HG02798 (cell line): ENCODE measurements around the gene BAZ2B.

Source experiments
- ATAC-seq: cut with Tn5 transposase; IDR thresholded peaks from one replicate; pipeline ENCODE4 v1.9.1; 2021; ENCODE audit warnings: mild to moderate bottlenecking; ENCODE audit not compliant: unreplicated experiment, poor library complexity

The BAZ2B gene

DNA sequence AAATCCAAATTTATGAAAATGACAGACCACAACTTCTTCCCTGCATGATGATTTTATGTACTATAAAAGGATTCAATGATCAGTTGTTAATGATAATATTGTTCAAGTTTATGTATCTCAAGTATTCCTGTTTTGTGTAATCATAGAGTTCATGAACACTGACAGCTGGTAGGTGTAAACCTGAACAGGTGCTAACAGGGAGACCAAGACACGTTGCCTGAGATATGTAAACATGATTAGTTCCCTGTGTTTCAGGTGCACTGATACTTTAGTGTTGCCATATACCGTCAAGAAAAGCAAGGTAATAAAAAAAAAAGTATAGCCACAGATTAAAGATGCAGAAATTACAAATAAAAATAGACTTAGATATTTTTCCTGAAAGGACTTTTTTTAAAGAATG, 131.8 kb downstream of the BAZ2B start:
- no peak for ATAC-seq

DNA sequence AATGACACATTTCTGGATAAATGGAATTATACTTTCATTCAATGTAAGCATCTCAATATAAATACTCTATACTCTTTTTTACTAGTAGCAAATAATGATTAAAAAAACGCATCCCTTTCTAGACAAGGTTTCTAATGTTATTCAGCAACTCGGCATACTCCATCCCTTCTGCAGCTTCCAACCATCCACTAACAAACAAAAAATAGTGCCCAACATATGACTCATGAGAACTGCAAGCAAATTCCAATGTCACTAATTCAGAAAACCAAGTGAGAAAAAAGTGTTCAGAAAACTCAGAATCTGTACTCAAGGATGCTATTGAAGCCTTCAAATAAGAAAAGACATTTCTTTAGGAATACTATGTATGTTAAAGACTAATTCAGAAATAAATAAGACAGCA, 140.0 kb downstream of the BAZ2B start:
- no peak for ATAC-seq

DNA sequence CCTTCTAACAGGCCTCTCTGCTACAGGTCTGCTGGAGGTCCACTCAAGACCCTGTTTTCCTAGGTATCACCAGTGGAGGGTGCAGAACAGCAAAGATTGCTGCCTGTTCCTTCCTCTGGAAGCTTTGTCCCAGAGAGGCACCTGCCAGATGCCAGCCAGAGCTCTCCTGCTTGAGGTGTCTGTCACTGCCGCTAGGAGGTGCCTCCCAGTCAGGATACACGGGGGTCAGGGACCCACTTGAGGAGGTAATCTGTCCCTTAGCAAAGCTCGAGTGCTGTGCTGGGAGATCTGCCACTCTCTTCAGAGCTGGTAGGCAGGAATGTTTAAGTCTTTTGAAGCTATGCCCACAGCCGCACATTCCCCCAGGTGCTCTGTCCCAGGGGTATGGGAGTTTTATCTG, 140.6 kb downstream of the BAZ2B start:
- ATAC-seq: no peak

DNA sequence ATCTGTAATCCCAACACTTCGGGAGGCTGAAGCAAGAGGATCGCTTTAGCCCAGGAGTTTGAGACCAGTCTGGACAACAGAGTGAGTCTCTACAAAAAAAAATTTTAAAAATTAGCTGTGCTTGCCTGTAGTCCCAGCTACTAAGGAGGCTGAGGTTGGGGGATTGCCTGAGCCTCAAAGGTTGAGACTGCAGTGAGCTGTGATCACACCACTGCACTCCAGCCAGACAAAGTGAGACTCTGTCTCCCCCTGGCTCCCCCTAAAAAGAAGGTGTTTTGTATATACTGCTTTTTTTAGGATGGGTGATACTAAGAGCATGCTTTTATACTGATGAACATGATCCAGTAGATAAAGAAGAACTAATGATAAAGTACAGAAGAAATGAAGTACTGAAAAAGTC, 145.0 kb downstream of the BAZ2B start:
- no peak for ATAC-seq

DNA sequence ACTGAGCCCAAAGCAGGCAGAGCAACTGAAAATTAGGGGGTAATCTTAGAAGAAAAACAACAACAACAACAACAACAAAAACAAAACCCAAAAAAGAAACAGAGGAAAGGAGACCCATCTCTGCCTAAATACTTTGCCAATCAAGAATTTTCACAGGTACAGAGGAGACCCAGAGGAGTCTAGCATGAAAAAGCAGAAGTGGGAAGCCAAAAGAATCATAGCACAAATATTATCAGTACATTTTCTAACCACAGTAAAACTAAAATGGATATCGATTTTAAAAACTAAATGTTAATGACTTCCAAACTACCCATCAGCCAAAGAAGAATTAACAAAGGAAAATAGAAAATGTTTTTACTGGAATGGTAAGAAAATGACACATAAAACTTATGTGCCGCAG, 148.1 kb downstream of the BAZ2B start:
- ATAC-seq: no peak

GRCh38 chr2:159462961-159463360, 153.4 kb downstream of the BAZ2B start:
- ATAC-seq: no peak

- no peak for ATAC-seq
Measured at GRCh38 chr2:159462201-159462785, 154.1 kb downstream of the BAZ2B start.

DNA sequence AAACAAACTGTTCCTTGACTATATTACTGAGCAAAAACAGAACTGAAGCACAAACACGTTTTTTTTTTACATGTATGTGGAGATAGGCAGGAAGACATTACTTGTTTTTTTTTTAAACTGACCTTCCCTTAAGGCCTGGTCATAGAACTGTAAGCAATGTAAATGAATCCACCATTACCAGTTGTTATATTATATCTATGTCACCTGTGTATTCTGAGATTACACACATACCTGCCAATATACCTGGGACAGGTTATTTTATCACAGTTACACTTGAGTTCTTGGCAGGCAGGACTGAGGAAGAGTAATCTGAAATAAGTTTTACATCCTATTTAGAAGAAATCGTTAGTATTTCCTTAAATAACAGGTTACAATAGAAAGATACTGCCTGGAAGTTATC, 155.3 kb downstream of the BAZ2B start:
- ATAC-seq: no peak

DNA sequence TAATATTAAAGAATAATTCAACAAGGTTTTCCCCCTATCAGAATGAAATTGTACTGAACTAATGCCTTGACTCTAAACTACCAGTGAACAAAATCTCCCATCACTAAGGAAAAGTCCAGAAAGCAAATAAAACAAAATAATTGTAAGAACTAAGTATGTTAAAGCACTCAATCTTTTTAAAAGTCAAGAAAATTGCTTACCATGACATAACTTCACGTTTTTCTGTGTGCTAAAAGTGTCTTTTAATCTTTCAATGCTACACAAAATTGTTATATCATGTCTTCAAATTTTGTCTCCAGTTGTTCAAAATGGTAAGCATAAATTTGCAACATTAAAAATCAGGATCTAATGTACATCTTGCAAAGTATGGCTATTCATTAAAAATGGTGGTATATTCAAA, 156.1 kb downstream of the BAZ2B start:
- ATAC-seq: no peak

GRCh38 chr2:159459279-159459678, 157.1 kb downstream of the BAZ2B start:
- no peak for ATAC-seq

DNA sequence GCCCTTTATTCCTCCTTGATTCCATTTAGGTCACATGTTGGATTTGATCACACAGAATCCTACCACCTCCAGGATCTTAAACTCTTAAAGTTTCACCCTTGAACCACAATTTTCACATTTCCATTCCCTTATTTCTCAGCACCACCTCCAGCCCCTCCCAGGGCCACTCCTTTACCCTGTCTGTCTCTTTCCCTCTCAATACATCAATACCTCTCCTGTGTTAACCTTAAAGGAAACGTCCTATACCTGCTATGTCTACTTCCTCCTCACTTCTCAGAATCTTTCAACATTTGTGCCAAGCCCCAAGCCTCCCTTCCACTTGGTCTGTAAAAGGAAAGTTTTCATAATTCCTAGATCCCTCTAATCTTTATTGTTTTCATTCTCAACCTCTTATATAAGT, 158.8 kb downstream of the BAZ2B start:
- no peak for ATAC-seq

DNA sequence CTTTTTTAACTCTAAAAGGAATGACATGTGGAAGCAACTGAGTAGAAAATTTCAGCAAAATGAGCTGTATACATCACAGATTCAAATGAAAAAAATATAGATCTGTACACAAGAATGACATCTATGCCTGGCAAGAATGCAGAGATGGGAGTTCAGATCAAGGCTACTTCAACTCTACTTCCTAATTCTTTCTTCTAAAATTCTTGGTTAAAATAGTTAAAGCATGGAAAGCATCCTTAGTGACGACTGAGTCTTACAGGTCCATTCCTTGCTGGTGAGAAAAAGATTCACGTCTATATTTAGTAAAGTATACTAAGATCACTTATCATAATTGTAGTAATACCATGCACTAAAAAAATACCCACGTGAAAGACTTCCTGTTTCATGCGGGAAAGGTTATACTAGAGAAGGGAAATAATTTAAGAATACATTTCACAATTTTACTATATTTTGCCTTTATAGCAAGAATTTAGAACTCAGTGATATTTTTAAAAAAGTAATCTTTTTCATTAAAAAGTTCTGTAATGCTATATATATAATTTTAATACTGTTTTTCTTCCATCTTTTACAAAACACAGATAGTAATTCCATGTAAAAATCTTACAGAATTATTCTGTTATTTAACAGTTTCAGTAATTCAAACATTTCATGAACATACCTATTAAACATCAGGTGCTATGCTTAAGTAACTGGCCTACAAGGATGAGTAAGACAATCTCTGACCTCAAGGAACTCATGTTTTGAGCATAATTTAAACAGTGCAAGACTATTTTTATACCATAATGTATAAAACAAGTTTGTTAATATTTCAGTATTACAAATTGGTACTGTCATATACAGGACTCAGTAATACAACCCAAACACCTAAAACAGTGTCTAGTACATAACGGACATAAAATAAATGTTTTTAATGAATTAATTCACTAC, 159.6 kb downstream of the BAZ2B start:
- no peak for ATAC-seq

GRCh38 chr2:159455330-159455918, 160.9 kb downstream of the BAZ2B start:
- ATAC-seq: no peak

DNA sequence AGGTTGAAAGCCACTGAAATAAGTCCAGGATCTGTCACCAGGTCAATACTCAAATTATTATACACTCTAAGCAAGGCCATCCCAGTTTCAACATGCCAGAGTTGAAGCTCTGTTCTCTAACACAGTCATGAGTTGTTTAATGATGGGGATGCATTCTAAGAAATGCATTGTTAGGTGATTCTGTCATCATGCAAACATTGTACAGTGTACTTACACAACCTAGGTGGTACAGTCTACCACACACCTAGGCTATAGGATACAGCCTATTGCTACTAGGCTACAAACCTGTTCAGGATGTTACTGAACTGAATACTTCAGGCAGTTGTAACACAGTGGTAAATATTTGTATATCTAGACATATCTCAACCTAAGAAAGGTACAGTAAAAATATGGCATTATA, 162.2 kb downstream of the BAZ2B start:
- no peak for ATAC-seq

DNA sequence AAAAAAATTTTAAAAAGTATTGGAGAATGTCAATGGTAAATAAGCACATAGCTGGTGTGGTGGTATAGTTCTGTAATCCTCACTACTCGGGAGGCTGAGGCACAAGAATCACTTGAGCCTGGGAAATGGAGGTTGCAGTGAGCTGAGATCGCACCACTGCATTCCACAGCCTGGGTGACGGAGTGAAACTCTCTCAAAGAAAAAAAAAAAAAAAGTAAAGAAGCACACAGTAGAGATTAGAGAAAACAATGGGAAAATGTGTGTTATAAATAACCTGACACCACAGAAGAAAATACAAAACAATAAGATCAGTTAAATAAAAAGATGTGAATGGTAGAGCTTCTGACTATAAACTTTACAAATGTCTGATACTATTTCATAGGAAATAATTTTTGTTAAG, 166.2 kb downstream of the BAZ2B start:
- no peak for ATAC-seq

GRCh38 chr2:159449504-159450124, 166.7 kb downstream of the BAZ2B start:
- ATAC-seq: no peak

GRCh38 chr2:159446817-159447216, 169.5 kb downstream of the BAZ2B start:
- no peak for ATAC-seq

DNA sequence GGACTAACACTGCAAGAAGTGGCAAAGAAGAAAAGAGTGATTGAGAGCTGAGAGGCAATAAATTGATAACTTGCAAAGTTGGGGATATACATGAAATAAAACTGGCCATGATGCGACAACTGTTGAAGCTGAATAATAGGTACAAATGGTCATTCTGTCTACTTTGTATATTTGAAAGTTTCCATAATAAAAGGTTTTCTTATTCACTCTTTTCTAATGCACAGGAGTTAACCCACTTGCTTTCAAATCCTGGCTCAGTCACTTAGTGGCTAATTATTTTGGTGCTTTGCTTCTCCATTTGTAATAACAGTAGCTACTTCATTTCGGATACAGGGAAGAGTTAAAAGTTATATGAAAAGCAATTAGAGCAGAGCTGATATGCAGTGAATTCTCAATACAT, 170.1 kb downstream of the BAZ2B start:
- no peak for ATAC-seq

GRCh38 chr2:159445307-159445706, 171.0 kb downstream of the BAZ2B start:
- no peak for ATAC-seq

GRCh38 chr2:159444754-159445153, 171.6 kb downstream of the BAZ2B start:
- no peak for ATAC-seq
